Keratinocyte (primary cell): ENCODE results near the gene TMOD1. TPM values are rescaled to one million over a fixed set of nuclear protein-coding genes. Genes with fewer than 3 reads are reported as not detected.

Source experiments
- DNase-seq: peaks from one replicate; pipeline ENCODE4 v3.0.0-alpha.2; 2011; ENCODE audit warnings: low read depth, missing footprints, low spot score
- FAIRE-seq: peaks from 2 replicates; lab custom pipeline; 2011; peaks lifted over from hg19 to GRCh38; lab: Jason Lieb, UNC
- H2AFZ ChIP-seq: 2 replicates; pipeline ENCODE4 v1.6.0; 2012; ENCODE audit warnings: low read length, control low read depth, inconsistent platforms; ENCODE audit not compliant: control insufficient read depth
- H3K27ac ChIP-seq: 2 replicates; pipeline ENCODE4 v1.5.1; 2011; ENCODE audit warnings: low read length; ENCODE audit not compliant: control insufficient read depth, insufficient read depth
- H3K27me3 ChIP-seq: 3 replicates; pipeline ENCODE4 v1.6.0; 2011; ENCODE audit warnings: low read length; ENCODE audit not compliant: control insufficient read depth, insufficient read depth; ENCODE audit errors: extremely low read depth
- H3K36me3 ChIP-seq, 2 experiments: 2 replicates in 1 of 2; 3 replicates in 1 of 2; pipeline ENCODE4 v1.5.1; 2011; ENCODE audit warnings: low read length in 2 of 2, mild to moderate bottlenecking in 1 of 2; ENCODE audit not compliant: control insufficient read depth in 2 of 2, insufficient read depth in 2 of 2; ENCODE audit errors: extremely low read depth in 1 of 2
- H3K4me1 ChIP-seq: 3 replicates; pipeline ENCODE4 v1.5.1; 2011; ENCODE audit warnings: low read length; ENCODE audit not compliant: control insufficient read depth, insufficient read depth; ENCODE audit errors: extremely low read depth
- H3K4me2 ChIP-seq: 3 replicates; pipeline ENCODE4 v1.6.0; 2011; ENCODE audit warnings: low read depth, low read length; ENCODE audit not compliant: control insufficient read depth, insufficient read depth; ENCODE audit errors: extremely low read depth
- H3K4me3 ChIP-seq, 3 experiments: fragments of 200-600 bp in 1 of 3; sonication (generic) in 1 of 3; 2 replicates in 2 of 3; 3 replicates in 1 of 3; pipeline ENCODE4 v1.5.1; 2011 to 2016; ENCODE audit warnings: low read length in 3 of 3, mild to moderate bottlenecking in 3 of 3, control low read depth in 2 of 3, inconsistent platforms in 1 of 3, low read depth in 1 of 3, mixed read lengths in 1 of 3, mixed run types in 1 of 3, moderate library complexity in 1 of 3; ENCODE audit not compliant: control insufficient read depth in 2 of 3, insufficient read depth in 2 of 3; ENCODE audit errors: extremely low read depth in 1 of 3
- H3K79me2 ChIP-seq: 2 replicates; pipeline ENCODE4 v1.6.0; 2012; ENCODE audit warnings: low read length; ENCODE audit not compliant: control insufficient read depth, insufficient read depth
- H3K9ac ChIP-seq: 3 replicates; pipeline ENCODE4 v1.6.0; 2011; ENCODE audit warnings: low read length; ENCODE audit not compliant: control insufficient read depth, insufficient read depth; ENCODE audit errors: extremely low read depth
- H3K9me1 ChIP-seq: 3 replicates; pipeline ENCODE4 v1.6.0; 2011; ENCODE audit warnings: low read length; ENCODE audit not compliant: control insufficient read depth, insufficient read depth; ENCODE audit errors: extremely low read depth
- H3K9me3 ChIP-seq: 2 replicates; pipeline ENCODE4 v1.5.1; 2012; ENCODE audit warnings: low read depth, low read length; ENCODE audit not compliant: control insufficient read depth
- H4K20me1 ChIP-seq: 3 replicates; pipeline ENCODE4 v1.6.0; 2011; ENCODE audit warnings: low read length; ENCODE audit not compliant: control insufficient read depth, insufficient read depth; ENCODE audit errors: extremely low read depth
- CTCF ChIP-seq, 3 experiments: IDR thresholded peaks in 1 of 3; conservative IDR thresholded peaks in 1 of 3; optimal IDR thresholded peaks in 1 of 3; 2 replicates in 2 of 3; 3 replicates in 1 of 3; pipeline versions ENCODE3 to v1.5.1; 2011; ENCODE audit warnings: low read length in 3 of 3, mild to moderate bottlenecking in 3 of 3, moderate library complexity in 2 of 3, control low read depth in 1 of 3, inconsistent platforms in 1 of 3; ENCODE audit not compliant: insufficient read depth in 2 of 3; ENCODE audit errors: extremely low read depth in 1 of 3
- EZH2 ChIP-seq: IDR thresholded peaks from one replicate; pipeline ENCODE4 v1.6.1; 2012; ENCODE audit warnings: inconsistent platforms, mild to moderate bottlenecking, low read length, moderate library complexity
- dilution Hi-C: fragments of 300-500 bp; cut with MboI; formaldehyde crosslinking; loops from one replicate; pipeline ENCODE4 v1.7.0; 2020; ENCODE audit warnings: low sequenced_read_pairs; ENCODE audit not compliant: extremely low pct_ligation_motif_present
- polyA plus RNA-seq, 5 experiments: library from polyadenylated mRNA; depleted of rRNA in 3 of 5; stranded (reverse) in 3 of 5; stranded (forward) in 1 of 5; unstranded in 1 of 5; fragments of >200 nt; gene quantifications; 1 replicate in 1 of 5; 2 replicates in 3 of 5; 3 replicates in 1 of 5; pipeline versions ENCODE4 v1.2.1 to v1.2.3, GENCODE V29; 2011 to 2012; ENCODE audit warnings: missing spikeins in 2 of 5, low read depth in 1 of 5, low replicate concordance in 1 of 5

TMOD1 gene
- polyA plus RNA-seq, 1 donor (not counting 4 experiments of a cell fraction or from before 2014, with no cell fraction given), result not detected

- H3K4me1 ChIP-seq, result no peaks in the 10 kb centered on the region
- H3K36me3 ChIP-seq, result peaks cover 0 to 3% of the 10 kb centered on the region in 2 experiments
- H3K4me3 ChIP-seq, result no peak overlapping the region
- no peak overlapping the region for H3K4me2 ChIP-seq
- no peaks in the 10 kb centered on the region for H4K20me1 ChIP-seq
- dilution Hi-C loops, result no loop called here
- no peak overlapping the region for H3K27ac ChIP-seq
- H3K27me3 ChIP-seq, result no peaks in the 10 kb centered on the region
- no peaks in the 10 kb centered on the region for H3K9me1 ChIP-seq
- FAIRE-seq, result no peak
- TF ChIP-seq CTCF (optimal IDR thresholded peaks at IDR 0.05 in 1 of 3, IDR thresholded peaks at IDR 0.05 in 1 of 3, conservative IDR thresholded peaks at IDR 0.05 in 1 of 3; ENCODE audit: extremely low read depth in 1 of 3, insufficient read depth in 2 of 3, low read length in 3 of 3) (no peak), EZH2 (no peak)
- no peak overlapping the region for H2AFZ ChIP-seq
- H3K79me2 ChIP-seq, result no peaks in the 10 kb centered on the region
- no peak for DNase-seq
- H3K9ac ChIP-seq, result no peak overlapping the region
- no peaks in the 10 kb centered on the region for H3K9me3 ChIP-seq
Measured at GRCh38 chr9:97480174-97480573, 21.3 kb upstream of the TMOD1 start.

- Histone ChIP-seq H3K4me3 (no peak overlapping the region), H3K4me1 (no peaks in the 10 kb centered on the region), H3K27ac (no peak overlapping the region), H3K9me3 (no peaks in the 10 kb centered on the region), H3K9ac (no peak overlapping the region), H4K20me1 (no peaks in the 10 kb centered on the region), H3K4me2 (no peak overlapping the region), H2AFZ (no peak overlapping the region), H3K27me3 (no peaks in the 10 kb centered on the region), H3K9me1 (no peaks in the 10 kb centered on the region), H3K79me2 (no peaks in the 10 kb centered on the region), H3K36me3 (peaks cover 0 to 3% of the 10 kb centered on the region in 2 experiments)
- dilution Hi-C loops, result no loop called here
- no peak for TF ChIP-seq CTCF (optimal IDR thresholded peaks at IDR 0.05 in 1 of 3, IDR thresholded peaks at IDR 0.05 in 1 of 3, conservative IDR thresholded peaks at IDR 0.05 in 1 of 3; ENCODE audit: extremely low read depth in 1 of 3, insufficient read depth in 2 of 3, low read length in 3 of 3)
- no peak for TF ChIP-seq EZH2
- no peak for DNase-seq
- FAIRE-seq, result no peak
Measured at GRCh38 chr9:97480749-97481148, 20.7 kb upstream of the TMOD1 start.
